HEK293T (cell line): Measurements from ENCODE around the gene TMC4.

Experiments
- BHLHE40 ChIP-seq: fragments of 450-650 bp; IDR thresholded peaks from 2 replicates; pipeline ENCODE4 v1.6.1; 2016; ENCODE audit warnings: mild to moderate bottlenecking, moderate library complexity, borderline replicate concordance
- ELF4 ChIP-seq: fragments of 450-650 bp; IDR thresholded peaks from 2 replicates; pipeline ENCODE4 v1.6.1; 2017; ENCODE audit warnings: antibody characterized with exemption
- FOXA1 ChIP-seq: fragments of 450-650 bp; IDR thresholded peaks from 2 replicates; pipeline ENCODE4 v1.6.1; 2016; ENCODE audit warnings: mild to moderate bottlenecking
- FOXK2 ChIP-seq: fragments of 450-650 bp; IDR thresholded peaks from 2 replicates; pipeline ENCODE4 v1.6.1; 2016; ENCODE audit warnings: mild to moderate bottlenecking
- FOXM1 ChIP-seq: fragments of 450-650 bp; IDR thresholded peaks from 2 replicates; pipeline ENCODE4 v1.6.1; 2017; ENCODE audit warnings: mild to moderate bottlenecking, borderline replicate concordance
- L3MBTL2 ChIP-seq: fragments of 450-650 bp; conservative IDR thresholded peaks from 2 replicates; pipeline ENCODE4 v1.6.1; 2016; ENCODE audit warnings: mild to moderate bottlenecking
- TARDBP ChIP-seq: fragments of 450-650 bp; IDR thresholded peaks from 2 replicates; pipeline ENCODE4 v1.6.1; 2016

- no peak for TF ChIP-seq L3MBTL2
- no peak for TF ChIP-seq FOXA1
- TF ChIP-seq BHLHE40, result no peak
- no peak for TF ChIP-seq FOXK2
- no peak for TF ChIP-seq TARDBP
- no peak for TF ChIP-seq FOXM1
- TF ChIP-seq ELF4, result no peak
Observed at GRCh38 chr19:54138489-54139256, 34.3 kb downstream of the TMC4 start.
